Rectal smooth muscle tissue (tissue), 1 donor: ENCODE data around the gene HLA-A.
"Not testable (repeated sequence)": the region's sequence is repeated elsewhere in the genome, so short reads cannot be mapped to it uniquely, and the experiment has no call there.

ENCODE experiments used
- H3K27ac ChIP-seq: one replicate; pipeline ENCODE4 v1.7.0; 2013; ENCODE audit warnings: low read depth, low read length, inconsistent platforms
- H3K27me3 ChIP-seq: one replicate; pipeline ENCODE4 v1.7.0; 2013; ENCODE audit warnings: low read length; ENCODE audit not compliant: control insufficient read depth, insufficient read depth
- H3K36me3 ChIP-seq: one replicate; pipeline ENCODE4 v1.7.0; 2013; ENCODE audit warnings: low read length; ENCODE audit not compliant: control insufficient read depth, insufficient read depth
- H3K4me1 ChIP-seq: one replicate; pipeline ENCODE4 v1.7.0; 2013; ENCODE audit warnings: low read length; ENCODE audit not compliant: control insufficient read depth, insufficient read depth
- H3K4me3 ChIP-seq: one replicate; pipeline ENCODE4 v1.7.0; 2013; ENCODE audit warnings: low read length
- H3K9ac ChIP-seq: one replicate; pipeline ENCODE4 v1.7.0; 2013; ENCODE audit warnings: low read length

HLA-A gene

DNA sequence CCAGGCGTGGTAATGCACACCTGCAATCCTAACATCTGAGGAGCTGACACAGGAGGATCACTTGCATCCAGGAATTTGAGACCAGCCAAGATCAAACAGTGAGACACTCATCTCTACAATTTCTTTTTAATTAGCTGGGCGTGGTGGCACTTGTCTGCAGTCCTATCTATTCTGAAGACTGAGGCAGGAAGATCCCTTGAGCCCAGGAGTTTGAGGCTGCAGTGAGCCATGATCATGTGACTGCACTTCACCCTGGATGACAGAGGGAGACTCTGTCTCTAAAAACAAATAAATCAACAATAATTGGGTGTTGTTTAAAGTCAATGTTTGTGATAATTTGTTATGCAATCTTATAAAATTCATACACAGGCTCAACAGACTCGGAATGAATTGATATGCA lies 18.0 kb upstream of the HLA-A start:
- no peaks in the 10 kb centered on the region for H3K36me3 ChIP-seq
- no peak overlapping the region for H3K27ac ChIP-seq
- H3K9ac ChIP-seq: no peak overlapping the region
- H3K4me3 ChIP-seq: no peak overlapping the region
- H3K27me3 ChIP-seq: no peaks in the 10 kb centered on the region
- H3K4me1 ChIP-seq: peaks cover 3% of the 10 kb centered on the region

DNA sequence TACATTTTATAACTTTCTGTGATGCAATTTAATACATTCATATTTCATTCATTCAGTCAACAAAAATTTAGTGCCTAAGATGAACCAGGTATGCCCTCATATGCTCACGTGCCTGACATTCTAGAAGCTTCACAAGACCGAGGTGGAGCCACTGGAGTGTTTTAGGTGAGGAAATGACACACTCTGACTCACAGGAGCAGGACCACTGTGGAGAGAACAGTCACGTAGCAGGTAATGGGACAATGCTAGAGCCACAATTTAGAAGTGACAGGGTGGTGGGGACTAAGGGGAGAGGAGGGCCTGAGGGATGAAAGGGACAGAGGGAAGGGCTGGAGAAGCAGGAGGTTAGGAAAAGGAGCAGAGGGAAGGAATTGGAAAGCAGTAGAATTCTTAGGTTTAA lies 17.6 kb upstream of the HLA-A start:
- no peaks in the 10 kb centered on the region for H3K27me3 ChIP-seq
- no peak overlapping the region for H3K4me3 ChIP-seq
- H3K36me3 ChIP-seq: no peaks in the 10 kb centered on the region
- H3K4me1 ChIP-seq: peaks cover 3% of the 10 kb centered on the region
- no peak overlapping the region for H3K27ac ChIP-seq
- H3K9ac ChIP-seq: no peak overlapping the region

DNA sequence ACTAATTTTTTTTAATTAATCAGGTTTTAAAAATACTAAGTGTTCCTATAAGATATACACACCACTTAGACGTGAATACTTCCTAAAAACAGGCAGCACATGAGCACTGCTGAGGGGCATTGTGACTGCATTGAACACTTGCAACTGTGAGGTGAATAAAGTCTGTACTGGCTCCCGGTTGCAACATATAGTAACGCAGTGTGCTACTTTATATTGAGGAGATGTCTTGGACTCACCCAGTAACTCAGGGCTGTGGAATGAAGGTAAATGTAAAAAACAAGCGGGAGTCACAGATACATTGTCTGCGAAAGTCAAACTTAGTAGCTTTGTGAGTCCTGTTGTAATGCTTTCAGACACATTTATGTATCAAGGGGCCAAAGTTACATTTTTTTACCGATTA lies 17.0 kb upstream of the HLA-A start:
- H3K4me3 ChIP-seq: no peak overlapping the region
- H3K9ac ChIP-seq: no peak overlapping the region
- H3K27ac ChIP-seq: no peak overlapping the region
- H3K4me1 ChIP-seq: peaks cover 3% of the 10 kb centered on the region
- H3K27me3 ChIP-seq: no peaks in the 10 kb centered on the region
- no peaks in the 10 kb centered on the region for H3K36me3 ChIP-seq

DNA sequence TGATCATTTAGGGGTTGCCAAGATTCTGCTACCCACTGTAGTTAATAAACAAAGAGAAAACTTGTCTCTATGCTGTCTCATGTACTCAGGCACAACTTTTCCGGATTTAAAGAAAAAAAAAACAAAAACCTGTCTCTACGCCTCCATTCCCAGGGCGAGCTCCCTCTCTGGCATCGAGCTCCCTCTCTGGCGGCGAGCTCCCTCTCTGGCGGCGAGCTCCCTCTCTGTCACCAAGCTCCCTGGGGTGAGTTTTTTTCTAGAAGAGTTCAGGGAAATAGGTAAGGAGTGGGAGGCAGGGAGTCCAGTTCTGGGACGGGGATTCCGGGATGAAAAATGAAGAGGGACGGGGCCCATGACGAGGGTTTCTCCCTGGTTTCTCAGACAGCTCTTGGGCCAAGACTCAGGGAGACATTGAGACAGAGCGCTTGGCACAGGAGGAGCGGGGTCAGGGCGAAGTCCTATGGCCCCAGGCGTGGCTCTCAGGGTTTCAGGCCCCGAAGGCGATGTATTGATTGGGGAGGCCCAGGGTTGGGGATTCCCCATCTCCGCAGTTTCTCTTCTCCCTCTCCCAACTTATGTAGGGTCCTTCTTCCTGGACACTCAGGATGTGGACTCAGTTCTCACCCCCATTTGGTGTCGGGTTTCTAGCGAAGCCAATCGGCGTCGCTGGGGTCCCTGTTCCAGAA lies 16.5 kb upstream of the HLA-A start:
- H3K4me3 ChIP-seq: peak overlapping the region; percentile 77
- peak overlapping the region; percentile 89 for H3K27ac ChIP-seq
- peak overlapping the region; percentile 46 for H3K9ac ChIP-seq
- peaks cover 3% of the 10 kb centered on the region for H3K4me1 ChIP-seq
- no peaks in the 10 kb centered on the region for H3K36me3 ChIP-seq
- no peaks in the 10 kb centered on the region for H3K27me3 ChIP-seq

DNA sequence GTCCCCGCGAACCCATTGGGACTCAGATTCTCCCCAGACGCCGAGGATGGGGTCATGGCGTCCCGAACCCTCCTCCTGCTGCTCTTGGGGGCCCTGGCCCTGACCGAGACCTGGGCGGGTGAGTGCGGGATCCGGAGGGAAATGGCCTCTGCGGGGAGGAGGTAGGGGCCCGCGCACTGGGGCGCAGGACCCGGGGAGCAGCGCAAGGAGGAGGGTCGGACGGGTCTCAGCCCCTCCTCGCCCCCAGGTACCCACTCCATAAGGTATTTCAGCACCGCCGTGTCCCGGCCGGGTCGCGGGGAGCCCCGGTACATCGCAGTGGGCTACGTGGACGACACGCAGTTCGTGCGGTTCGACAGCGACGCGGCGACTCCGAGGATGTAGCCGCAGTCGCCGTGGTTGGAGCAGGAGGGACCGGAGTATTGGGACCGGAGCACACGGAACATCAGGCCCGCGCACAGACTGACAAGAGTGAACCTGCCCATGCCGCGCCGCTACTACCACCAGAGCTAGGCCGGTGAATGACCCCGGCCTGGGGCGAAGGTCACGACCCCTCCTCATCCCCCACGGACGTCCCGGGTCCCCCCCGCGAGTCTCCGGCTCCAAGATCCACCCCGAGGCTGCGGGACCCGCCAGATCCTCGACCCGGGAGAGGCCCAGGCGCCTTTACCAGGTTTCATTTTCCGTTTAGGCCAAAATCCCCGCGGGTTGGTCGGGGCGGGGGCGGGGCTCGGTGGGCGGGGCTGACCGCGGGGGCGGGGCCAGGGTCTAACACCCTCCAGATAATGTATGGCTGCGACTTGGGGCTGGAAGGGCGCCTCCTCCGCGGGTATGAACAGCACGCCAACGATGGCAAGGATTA lies 15.7 kb upstream of the HLA-A start:
- Histone ChIP-seq H3K9ac (peak overlapping the region; percentile 46), H3K36me3 (no peaks in the 10 kb centered on the region), H3K27ac (peak overlapping the region; percentile 89), H3K4me3 (peak overlapping the region; percentile 77), H3K27me3 (no peaks in the 10 kb centered on the region), H3K4me1 (peaks cover 3% of the 10 kb centered on the region)

- H3K27ac ChIP-seq: peak overlapping the region; percentile 21
- H3K4me3 ChIP-seq: peak overlapping the region; percentile 77
- no peaks in the 10 kb centered on the region for H3K27me3 ChIP-seq
- no peaks in the 10 kb centered on the region for H3K36me3 ChIP-seq
- H3K9ac ChIP-seq: no peak overlapping the region
- peaks cover 3% of the 10 kb centered on the region for H3K4me1 ChIP-seq
Measured at GRCh38 chr6:29927275-29927569, 15.1 kb upstream of the HLA-A start.

DNA sequence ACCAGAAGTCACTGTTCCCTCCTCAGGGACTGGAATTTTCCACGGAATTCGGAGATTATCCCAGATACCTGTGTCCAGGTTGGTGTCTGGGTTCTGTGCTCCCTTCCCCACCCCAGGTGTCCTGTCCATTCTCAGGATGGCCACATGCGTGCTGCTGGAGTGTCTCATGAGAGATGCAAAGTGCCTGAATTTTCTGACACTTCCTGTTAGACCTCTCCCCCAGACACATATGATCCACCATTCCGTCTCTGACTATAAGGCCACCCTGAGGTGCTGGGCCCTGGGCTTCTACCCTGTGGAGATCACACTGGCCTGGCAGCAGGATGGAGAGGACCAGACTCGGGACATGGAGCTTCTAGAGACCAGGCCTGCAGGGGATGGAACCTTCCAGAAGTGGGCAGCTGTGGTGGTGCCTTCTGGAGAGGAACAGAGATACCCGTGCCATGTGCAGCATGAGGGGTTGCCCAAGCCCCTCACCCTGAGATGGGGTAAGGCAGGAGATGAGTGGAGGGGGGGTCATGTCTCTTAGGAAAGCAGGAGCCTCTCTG lies 14.4 kb upstream of the HLA-A start:
- H3K4me3 ChIP-seq: no peak overlapping the region
- peaks cover 3% of the 10 kb centered on the region for H3K4me1 ChIP-seq
- H3K36me3 ChIP-seq: no peaks in the 10 kb centered on the region
- no peaks in the 10 kb centered on the region for H3K27me3 ChIP-seq
- no peak overlapping the region for H3K9ac ChIP-seq
- H3K27ac ChIP-seq: no peak overlapping the region

DNA sequence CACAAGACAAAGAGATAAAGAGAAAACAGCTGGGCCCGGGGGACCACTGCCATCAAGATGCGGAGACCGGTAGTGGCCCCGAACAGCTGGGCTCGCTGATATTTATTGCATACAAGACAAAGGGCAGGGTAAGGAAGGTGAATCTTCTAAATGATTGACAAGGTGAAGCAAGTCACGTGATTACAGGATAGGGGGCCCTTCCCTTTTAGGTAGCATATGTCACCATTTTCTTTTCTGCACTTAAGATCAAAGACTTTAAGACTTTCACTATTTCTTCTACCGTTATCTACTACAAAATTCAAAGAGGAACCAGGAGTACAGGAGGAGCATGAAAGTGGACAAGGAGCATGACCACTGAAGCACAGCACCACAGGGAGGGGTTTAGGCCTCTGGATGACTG lies 12.3 kb upstream of the HLA-A start:
- H3K27me3 ChIP-seq, H3K4me3 ChIP-seq, H3K27ac ChIP-seq, H3K36me3 ChIP-seq, H3K4me1 ChIP-seq, H3K9ac ChIP-seq: not testable (repeated sequence)

- Histone ChIP-seq H3K4me1 (no peaks in the 10 kb centered on the region), H3K9ac (no peak overlapping the region), H3K4me3 (no peak overlapping the region), H3K27ac (no peak overlapping the region), H3K27me3 (no peaks in the 10 kb centered on the region), H3K36me3 (no peaks in the 10 kb centered on the region)
Measured at GRCh38 chr6:29933955-29934354, 8.4 kb upstream of the HLA-A start.

DNA sequence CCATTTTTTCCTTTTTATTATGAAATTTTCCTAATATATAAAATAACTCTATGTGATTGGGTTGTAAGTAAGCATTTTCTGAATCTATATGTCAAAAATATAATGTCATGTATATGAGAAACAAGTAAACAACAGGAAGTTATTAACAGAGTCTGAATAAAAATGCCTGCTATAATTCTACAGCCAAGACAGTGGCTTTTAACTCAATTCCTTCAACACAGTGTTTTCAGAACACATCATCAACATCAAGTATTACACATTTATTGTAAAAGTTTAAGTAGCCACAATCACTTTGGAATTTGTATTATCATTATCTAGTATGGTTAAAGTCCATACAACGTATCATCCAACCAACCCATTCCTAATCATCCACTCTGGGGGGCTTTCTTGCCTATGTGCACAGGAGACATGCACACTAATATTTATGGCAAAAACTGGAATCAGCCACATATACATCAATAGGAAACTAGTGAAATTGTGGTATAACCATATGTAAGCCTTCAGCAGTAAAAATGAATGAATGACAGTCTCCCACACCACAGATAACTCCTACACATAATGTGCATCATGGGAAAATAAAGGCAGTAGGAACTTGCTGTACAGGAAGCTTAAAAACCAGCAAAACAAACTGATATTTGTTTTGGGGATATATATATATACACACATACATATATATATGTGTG lies 6.9 kb upstream of the HLA-A start:
- no peak overlapping the region for H3K9ac ChIP-seq
- H3K27ac ChIP-seq: no peak overlapping the region
- no peaks in the 10 kb centered on the region for H3K36me3 ChIP-seq
- H3K4me1 ChIP-seq: no peaks in the 10 kb centered on the region
- H3K4me3 ChIP-seq: no peak overlapping the region
- H3K27me3 ChIP-seq: no peaks in the 10 kb centered on the region

- Histone ChIP-seq H3K27me3 (no peaks in the 10 kb centered on the region), H3K9ac (no peak overlapping the region), H3K36me3 (no peaks in the 10 kb centered on the region), H3K27ac (no peak overlapping the region), H3K4me3 (no peak overlapping the region), H3K4me1 (peaks cover 3% of the 10 kb centered on the region)
Measured at GRCh38 chr6:29938746-29939508, 3.4 kb upstream of the HLA-A start.

GRCh38 chr6:29941016-29941415 lies 1.3 kb upstream of the HLA-A start:
- no peak overlapping the region for H3K4me3 ChIP-seq
- H3K27ac ChIP-seq: peak overlapping the region; percentile 78
- H3K27me3 ChIP-seq: no peaks in the 10 kb centered on the region
- no peak overlapping the region for H3K9ac ChIP-seq
- H3K36me3 ChIP-seq: peaks cover 7% of the 10 kb centered on the region
- H3K4me1 ChIP-seq: peaks cover 3% of the 10 kb centered on the region
